A673 (cell line): ENCODE data around the gene ERICH3. TPM values are rescaled to one million over a fixed set of nuclear protein-coding genes. Genes with fewer than 3 reads are reported as not detected.

Experiments used
- BruUV-seq: library from RNA; stranded (reverse); fragments of 400-500 nt; replicated peaks from 2 replicates; lab custom pipeline; 2021; lab: Mats Ljungman, UMichigan
- CTCF ChIA-PET: fragments of 300-600 bp; sonication (Branson Sonifier 250); formaldehyde crosslinking; loops from one replicate; lab custom pipeline; 2022; ENCODE audit warnings: antibody characterized with exemption; lab: Charles Lee
- POLR2A ChIA-PET: fragments of 300-600 bp; sonication (Branson Sonifier 250); formaldehyde crosslinking; loops from one replicate; lab custom pipeline; 2022; ENCODE audit warnings: antibody characterized with exemption; ENCODE audit not compliant: low non-redundant PET; lab: Charles Lee
- DNase-seq: peaks from one replicate; pipeline ENCODE4 v3.0.0-alpha.2; 2015; ENCODE audit warnings: low spot score
- H3K27ac ChIP-seq: fragments of 200-600 bp; sonication (generic); 2 replicates; pipeline ENCODE4 v1.5.1; 2016; ENCODE audit warnings: mixed run types, low read depth, mild to moderate bottlenecking, mixed read lengths, antibody characterized with exemption, low read length; ENCODE audit not compliant: poor library complexity, severe bottlenecking
- H3K27me3 ChIP-seq: fragments of 200-600 bp; sonication (generic); replicated peaks from 2 replicates; pipeline ENCODE4 v1.6.1; 2017; ENCODE audit warnings: mixed run types, low read depth, mild to moderate bottlenecking, mixed read lengths, antibody characterized with exemption, low read length; ENCODE audit not compliant: insufficient read depth, poor library complexity
- H3K36me3 ChIP-seq: fragments of 200-600 bp; sonication (generic); 2 replicates; pipeline ENCODE4 v1.6.1; 2016; ENCODE audit warnings: mixed run types, mild to moderate bottlenecking, mixed read lengths, antibody characterized with exemption, low read length; ENCODE audit not compliant: insufficient read depth, poor library complexity, severe bottlenecking
- H3K4me1 ChIP-seq: fragments of 200-600 bp; sonication (generic); 2 replicates; pipeline ENCODE4 v1.6.1; 2017; ENCODE audit warnings: mixed run types, mild to moderate bottlenecking, mixed read lengths, antibody characterized with exemption, low read length; ENCODE audit not compliant: insufficient read depth, poor library complexity, severe bottlenecking
- H3K4me3 ChIP-seq: fragments of 200-600 bp; sonication (generic); 2 replicates; pipeline ENCODE4 v1.5.1; 2016; ENCODE audit warnings: low read depth, mixed run types, mild to moderate bottlenecking, mixed read lengths, low read length; ENCODE audit not compliant: poor library complexity, severe bottlenecking
- H3K9me3 ChIP-seq: fragments of 200-600 bp; sonication (generic); 2 replicates; pipeline ENCODE4 v1.6.1; 2016; ENCODE audit warnings: mixed run types, low read depth, mild to moderate bottlenecking, mixed read lengths, antibody characterized with exemption, low read length; ENCODE audit not compliant: poor library complexity, severe bottlenecking
- CTCF ChIP-seq: fragments of 300-800, 200-600 bp; sonication (generic); conservative IDR thresholded peaks from 2 replicates; pipeline ENCODE4 v1.5.1; 2017; ENCODE audit warnings: low read depth, mild to moderate bottlenecking, antibody characterized with exemption, low read length, moderate library complexity, mixed read lengths
- EZH2 ChIP-seq: fragments of 200-600 bp; sonication (generic); IDR thresholded peaks from 2 replicates; pipeline ENCODE4 v1.6.1; 2017; ENCODE audit warnings: borderline replicate concordance, low read depth, mild to moderate bottlenecking, mixed read lengths, antibody characterized with exemption, low read length; ENCODE audit not compliant: poor library complexity, severe bottlenecking
- intact Hi-C: fragments of 100-400 bp; cut with micrococcal nuclease; formaldehyde crosslinking; loops from one replicate; pipeline ENCODE4 v1.10.0; 2022; ENCODE audit not compliant: unreplicated experiment
- total RNA-seq: library from RNA; stranded (reverse); gene quantifications from 2 replicates; pipeline ENCODE4 v1.2.3, GENCODE V29; 2021

ERICH3 gene
- total RNA-seq, 1 experiment from 2014 or later: not detected

GRCh38 chr1:74571493-74571800 lies 102.1 kb downstream of the ERICH3 start:
- no TSS peak for BruUV-seq
- intact Hi-C loops: no loop called here
- no peaks in the 10 kb centered on the region for H3K9me3 ChIP-seq
- TF ChIP-seq CTCF (no peak), EZH2 (no peak)
- no peaks in the 10 kb centered on the region for H3K4me1 ChIP-seq
- DNase-seq: no peak
- ChIA-PET CTCF (no interaction called here), POLR2A (no interaction called here)
- H3K36me3 ChIP-seq: no peaks in the 10 kb centered on the region
- peaks cover 46% of the 10 kb centered on the region for H3K27me3 ChIP-seq
- H3K4me3 ChIP-seq: no peak overlapping the region
- H3K27ac ChIP-seq: no peak overlapping the region

DNA sequence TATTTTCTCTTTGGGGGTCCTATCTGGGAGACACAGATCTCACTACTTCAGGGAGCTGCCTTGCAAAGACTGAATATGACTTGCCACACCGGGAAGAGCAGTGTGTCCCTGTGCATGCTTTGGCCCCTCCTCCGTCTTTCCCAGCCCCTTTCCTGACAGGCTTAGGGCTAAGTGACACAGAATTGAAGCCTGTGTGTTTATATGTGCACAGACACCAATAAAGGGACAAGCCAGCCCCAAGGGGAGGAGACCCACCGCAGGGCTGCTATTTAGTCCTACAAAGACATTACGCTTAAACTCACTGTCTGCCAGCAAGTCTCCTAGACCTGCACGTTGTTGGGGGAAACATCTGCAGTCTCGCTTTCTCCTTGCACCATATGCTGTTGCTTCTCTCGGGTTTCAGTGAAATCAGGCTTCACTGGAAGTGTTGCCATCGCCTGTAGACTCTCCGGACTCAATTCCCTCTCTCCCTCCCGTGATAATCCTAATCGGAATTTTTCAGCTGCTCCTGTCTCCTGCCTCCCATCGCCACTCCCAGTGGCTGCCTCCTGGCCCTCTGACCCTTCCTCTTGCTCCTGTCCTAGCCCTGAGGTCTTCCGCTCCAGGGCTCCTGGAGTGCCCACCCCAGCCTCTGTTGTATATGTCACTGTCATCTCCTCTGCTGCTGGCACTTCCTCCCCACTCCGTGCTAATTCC lies 102.6 kb downstream of the ERICH3 start:
- intact Hi-C loops: no loop called here
- H3K9me3 ChIP-seq: no peaks in the 10 kb centered on the region
- H3K27me3 ChIP-seq: peaks cover 49% of the 10 kb centered on the region
- H3K4me1 ChIP-seq: no peaks in the 10 kb centered on the region
- no peak for DNase-seq
- ChIA-PET CTCF (no interaction called here), POLR2A (no interaction called here)
- H3K4me3 ChIP-seq: no peak overlapping the region
- BruUV-seq: no TSS peak
- no peak for TF ChIP-seq EZH2
- no peak for TF ChIP-seq CTCF
- no peaks in the 10 kb centered on the region for H3K36me3 ChIP-seq
- H3K27ac ChIP-seq: no peak overlapping the region

- no peaks in the 10 kb centered on the region for H3K36me3 ChIP-seq
- no peak overlapping the region for H3K4me3 ChIP-seq
- H3K9me3 ChIP-seq: no peaks in the 10 kb centered on the region
- DNase-seq: no peak
- CTCF ChIA-PET: no interaction called here
- H3K27me3 ChIP-seq: peaks cover 23% of the 10 kb centered on the region
- no peaks in the 10 kb centered on the region for H3K4me1 ChIP-seq
- intact Hi-C loops: no loop called here
- no peak overlapping the region for H3K27ac ChIP-seq
- POLR2A ChIA-PET: no interaction called here
- BruUV-seq: no TSS peak
- no peak for TF ChIP-seq CTCF
- no peak for TF ChIP-seq EZH2
These were observed 123.7 kb downstream of the ERICH3 start for GRCh38 chr1:74549932-74550331.
